ENCODE measurements around the gene GRK2. TPM values are rescaled to one million over a fixed set of nuclear protein-coding genes. Genes with fewer than 3 reads are reported as not detected.

Gene GRK2
- total and polyA plus RNA-seq, 5 donors from 2014 or later: 13.2 to 295 (median 25.4) TPM

DNA sequence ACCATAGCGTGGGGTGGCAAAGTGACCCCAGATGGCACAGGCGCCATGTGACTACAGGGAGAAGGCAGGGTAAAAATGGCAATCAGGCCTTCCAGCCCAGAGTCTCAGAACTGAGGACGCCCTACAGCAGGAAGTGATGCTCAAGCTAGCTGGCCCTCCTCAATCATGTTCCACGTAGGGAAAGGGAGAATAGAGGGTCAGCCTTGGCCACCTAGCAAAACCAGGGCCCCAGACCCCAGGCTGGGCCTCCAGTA is 21.9 kb downstream of the GRK2 start:
- ATAC-seq (ENCODE audit: low read depth in 2 of 2) (peak in 1 of 2 donors; percentile 2), DNase-seq (no peak)
- Histone ChIP-seq H3K4me3 (ENCODE audit: low read depth, low read length) (peak overlapping the region; percentile 47), H3K36me3 (ENCODE audit: control insufficient read depth, insufficient read depth, low read length) (peaks cover 52% of the 10 kb centered on the region), H3K4me1 (ENCODE audit: control insufficient read depth, insufficient read depth, low read length, poor library complexity, severe bottlenecking) (peaks cover 68% of the 10 kb centered on the region), H3K9me3 (ENCODE audit: control insufficient read depth in 2 of 2, low read length in 2 of 2) (no peaks in the 10 kb centered on the region), H3K27me3 (ENCODE audit: control insufficient read depth, insufficient read depth, low read length) (no peaks in the 10 kb centered on the region), H3K27ac (ENCODE audit: insufficient read depth, low read length, poor library complexity, severe bottlenecking) (peak overlapping the region; percentile 95)
- Mint-ChIP-seq H3K4me1 (peaks cover 9 to 58% (median 24%) of the 10 kb centered on the region in 4 donors), H3K27ac (peak overlapping the region; percentile 98 to 100 (median 99)), H3K36me3 (peaks cover 10% of the 10 kb centered on the region), H3K27me3 (peaks cover 9% of the 10 kb centered on the region), H3K4me3 (peak overlapping the region; percentile 80 to 87 (median 82)), H3K9me3 (peaks cover 0 to 1% (median 0%) of the 10 kb centered on the region in 7 donors)

DNA sequence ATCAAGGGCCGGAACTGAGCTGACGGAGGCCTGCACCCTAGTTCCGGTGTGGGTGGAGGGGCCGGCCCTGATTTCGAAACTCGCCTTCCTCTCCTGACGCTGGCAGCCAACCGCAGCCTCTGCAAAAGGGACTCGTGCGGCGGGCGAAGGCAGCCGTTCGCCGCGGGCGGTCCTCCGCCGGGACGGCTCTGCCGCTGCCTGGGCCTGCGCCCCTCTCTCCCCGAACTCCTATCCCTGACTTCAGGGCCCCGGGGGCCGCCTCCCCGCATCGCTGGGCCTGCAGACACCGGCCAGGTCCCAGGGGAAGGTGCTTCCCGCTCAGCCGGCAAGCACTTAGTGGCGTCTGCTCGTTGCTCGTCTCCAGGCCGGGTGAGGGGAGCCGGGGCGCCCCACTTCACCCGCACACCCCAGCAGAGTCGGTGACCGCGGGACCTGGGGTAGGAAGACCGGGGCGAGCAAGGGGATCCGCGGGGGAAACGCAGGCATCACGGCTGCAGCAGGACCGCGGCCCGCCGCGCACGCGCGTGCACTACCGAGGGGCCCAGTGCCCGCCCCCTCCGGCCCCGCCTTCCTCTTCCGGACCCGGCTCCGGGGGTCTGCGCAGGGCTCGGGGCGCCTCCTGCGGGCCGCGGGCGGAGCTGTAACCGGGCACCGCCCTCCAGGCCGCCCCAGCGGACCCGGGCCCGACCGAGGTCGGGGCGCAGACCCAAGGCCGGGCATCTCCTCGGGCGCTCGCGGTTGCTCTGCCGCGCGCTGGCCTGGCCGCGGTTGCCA is 22.4 kb downstream of the GRK2 start:
- H3K27ac ChIP-seq (ENCODE audit: insufficient read depth, low read length, poor library complexity, severe bottlenecking): peak overlapping the region; percentile 95
- ATAC-seq (ENCODE audit: low read depth in 2 of 2) (peak; percentile 77), DNase-seq (peak; percentile 84 to 94 (median 91))
- H3K4me3 Mint-ChIP-seq: peak overlapping the region; percentile 80 to 87 (median 82)
- peaks cover 9 to 61% (median 26%) of the 10 kb centered on the region in 4 donors for H3K4me1 Mint-ChIP-seq
- peaks cover 9% of the 10 kb centered on the region for H3K27me3 Mint-ChIP-seq
- peaks cover 11% of the 10 kb centered on the region for H3K36me3 Mint-ChIP-seq
- H3K27me3 ChIP-seq (ENCODE audit: control insufficient read depth, insufficient read depth, low read length): no peaks in the 10 kb centered on the region
- H3K4me1 ChIP-seq (ENCODE audit: control insufficient read depth, insufficient read depth, low read length, poor library complexity, severe bottlenecking): peaks cover 73% of the 10 kb centered on the region
- H3K9me3 ChIP-seq (ENCODE audit: control insufficient read depth in 2 of 2, low read length in 2 of 2): no peaks in the 10 kb centered on the region
- H3K4me3 ChIP-seq (ENCODE audit: low read depth, low read length): peak overlapping the region; percentile 47
- H3K36me3 ChIP-seq (ENCODE audit: control insufficient read depth, insufficient read depth, low read length): peaks cover 48% of the 10 kb centered on the region
- peaks cover 0 to 1% (median 0%) of the 10 kb centered on the region in 7 donors for H3K9me3 Mint-ChIP-seq
- peak overlapping the region; percentile 98 to 100 (median 99) for H3K27ac Mint-ChIP-seq

DNA sequence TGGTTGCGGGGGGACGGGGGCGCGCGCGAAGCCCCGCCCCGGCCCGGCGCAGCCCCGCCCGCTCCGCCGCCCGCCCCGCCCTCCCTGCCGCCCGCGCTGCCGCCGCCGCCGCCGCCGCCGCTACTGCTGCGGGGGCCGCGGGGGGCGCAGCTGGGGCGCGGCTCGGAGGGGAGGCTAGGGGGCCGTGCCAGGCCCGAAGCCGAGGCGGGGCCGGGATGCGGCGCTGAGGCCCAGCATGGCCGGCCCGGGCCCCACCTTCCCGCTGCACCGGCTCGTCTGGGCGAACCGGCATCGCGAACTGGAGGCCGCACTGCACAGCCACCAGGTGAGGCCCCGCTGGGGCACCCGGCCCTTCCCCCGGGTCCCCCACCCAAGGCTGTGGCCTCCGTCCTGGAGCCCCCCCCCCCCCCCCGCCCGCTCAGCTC is 23.0 kb downstream of the GRK2 start, which contains the start of gene ANKRD13D:
Gene ANKRD13D (plus strand): TSS at position 78 of the 425 bp plus-strand sequence. CDS start 158 bp downstream, at position 236.
- peak; percentile 44 to 45 for ATAC-seq (ENCODE audit: low read depth in 2 of 2)
- Mint-ChIP-seq H3K4me3 (peak within 1 kb of the TSS; percentile 86 to 92 (median 89)), H3K36me3 (peaks cover 12% of the 10 kb centered on the region), H3K27ac (peak within 1 kb of the TSS; percentile 98 to 100 (median 99)), H3K4me1 (peaks cover 14 to 63% (median 31%) of the 10 kb centered on the region in 4 donors), H3K9me3 (peaks cover 0 to 1% (median 0%) of the 10 kb centered on the region in 7 donors), H3K27me3 (peaks cover 9% of the 10 kb centered on the region)
- no peak for DNase-seq
- H3K27ac ChIP-seq (ENCODE audit: insufficient read depth, low read length, poor library complexity, severe bottlenecking): peak within 1 kb of the TSS; percentile 95
- H3K9me3 ChIP-seq (ENCODE audit: control insufficient read depth in 2 of 2, low read length in 2 of 2): no peaks in the 10 kb centered on the region
- H3K36me3 ChIP-seq (ENCODE audit: control insufficient read depth, insufficient read depth, low read length): peaks cover 48% of the 10 kb centered on the region
- peak within 1 kb of the TSS; percentile 57 for H3K4me3 ChIP-seq (ENCODE audit: low read depth, low read length)
- H3K4me1 ChIP-seq (ENCODE audit: control insufficient read depth, insufficient read depth, low read length, poor library complexity, severe bottlenecking): peaks cover 78% of the 10 kb centered on the region
- no peaks in the 10 kb centered on the region for H3K27me3 ChIP-seq (ENCODE audit: control insufficient read depth, insufficient read depth, low read length)

DNA sequence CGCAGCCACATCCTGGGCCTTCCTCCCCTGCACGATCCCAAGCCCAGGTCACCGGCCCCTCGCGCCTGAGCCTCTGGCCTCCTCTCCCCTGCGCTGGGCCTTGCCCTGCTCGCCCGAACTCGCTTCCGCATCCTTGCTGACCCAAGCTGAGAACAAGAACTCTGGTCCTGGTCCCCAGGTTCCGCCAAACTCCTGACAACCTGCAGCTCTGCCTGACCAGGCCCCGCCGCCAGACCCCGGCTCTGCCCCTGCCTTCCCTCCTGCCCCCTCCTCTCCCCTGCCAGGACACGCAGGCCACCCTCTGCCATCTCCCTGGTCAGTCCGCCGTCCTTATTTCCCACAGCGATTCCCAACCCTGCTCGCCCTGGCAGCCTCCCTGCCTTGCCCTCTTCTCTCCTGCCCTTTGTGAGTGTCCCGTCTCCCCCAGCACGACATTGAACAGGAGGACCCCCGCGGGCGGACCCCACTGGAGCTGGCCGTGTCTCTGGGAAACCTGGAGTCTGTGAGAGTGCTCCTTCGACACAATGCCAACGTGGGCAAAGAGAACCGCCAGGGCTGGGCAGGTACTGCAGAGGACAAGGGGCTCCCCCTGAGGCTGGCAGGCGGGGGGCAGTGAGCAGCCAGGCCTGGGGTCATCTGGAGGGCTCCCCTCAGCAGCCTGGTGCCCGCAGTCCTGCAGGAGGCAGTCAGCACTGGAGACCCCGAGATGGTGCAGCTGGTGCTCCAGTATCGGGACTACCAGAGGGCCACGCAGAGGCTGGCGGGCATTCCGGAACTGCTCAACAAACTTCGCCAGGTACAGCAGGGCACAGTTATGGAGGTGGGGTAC is 23.6 kb downstream of the GRK2 start:
- H3K36me3 Mint-ChIP-seq: peaks cover 12% of the 10 kb centered on the region
- no peak for ATAC-seq (ENCODE audit: low read depth in 2 of 2)
- Histone ChIP-seq H3K27me3 (ENCODE audit: control insufficient read depth, insufficient read depth, low read length) (no peaks in the 10 kb centered on the region), H3K4me1 (ENCODE audit: control insufficient read depth, insufficient read depth, low read length, poor library complexity, severe bottlenecking) (peaks cover 79% of the 10 kb centered on the region), H3K4me3 (ENCODE audit: low read depth, low read length) (peak overlapping the region; percentile 57), H3K27ac (ENCODE audit: insufficient read depth, low read length, poor library complexity, severe bottlenecking) (peak overlapping the region; percentile 95), H3K36me3 (ENCODE audit: control insufficient read depth, insufficient read depth, low read length) (peaks cover 45% of the 10 kb centered on the region), H3K9me3 (ENCODE audit: control insufficient read depth in 2 of 2, low read length in 2 of 2) (no peaks in the 10 kb centered on the region)
- H3K27me3 Mint-ChIP-seq: peaks cover 9% of the 10 kb centered on the region
- DNase-seq: no peak
- peak overlapping the region; percentile 86 to 92 (median 89) for H3K4me3 Mint-ChIP-seq
- peaks cover 14 to 64% (median 31%) of the 10 kb centered on the region in 4 donors for H3K4me1 Mint-ChIP-seq
- H3K27ac Mint-ChIP-seq: peak overlapping the region; percentile 80 to 84 (median 81)
- H3K9me3 Mint-ChIP-seq: peaks cover 0 to 1% (median 0%) of the 10 kb centered on the region in 7 donors

DNA sequence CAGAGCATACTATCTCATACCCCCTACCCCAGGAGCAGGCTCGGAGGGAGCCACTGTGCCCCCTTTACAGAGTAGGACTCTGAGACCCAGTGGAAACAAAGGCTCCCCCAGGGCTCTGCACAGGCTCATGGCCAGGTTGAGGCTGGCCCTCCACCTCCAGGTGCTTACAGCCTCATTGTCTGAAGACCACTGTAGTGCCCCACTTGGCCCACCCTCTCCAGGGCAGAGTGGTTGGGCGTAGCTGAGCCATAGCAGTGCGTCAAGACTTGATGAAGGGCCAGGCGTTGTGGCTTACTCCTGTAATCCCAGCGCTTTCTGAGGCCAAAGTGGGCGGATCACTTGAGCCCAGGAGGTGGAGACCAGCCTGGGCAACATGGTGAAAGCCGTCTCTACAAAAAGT is 24.5 kb downstream of the GRK2 start:
- peaks cover 13% of the 10 kb centered on the region for H3K36me3 Mint-ChIP-seq
- no peak overlapping the region for H3K27ac Mint-ChIP-seq
- Histone ChIP-seq H3K4me1 (ENCODE audit: control insufficient read depth, insufficient read depth, low read length, poor library complexity, severe bottlenecking) (peaks cover 74% of the 10 kb centered on the region), H3K27ac (ENCODE audit: insufficient read depth, low read length, poor library complexity, severe bottlenecking) (peak overlapping the region; percentile 30), H3K9me3 (ENCODE audit: control insufficient read depth in 2 of 2, low read length in 2 of 2) (peaks cover 3 to 5% of the 10 kb centered on the region in 2 experiments), H3K27me3 (ENCODE audit: control insufficient read depth, insufficient read depth, low read length) (no peaks in the 10 kb centered on the region), H3K36me3 (ENCODE audit: control insufficient read depth, insufficient read depth, low read length) (peaks cover 43% of the 10 kb centered on the region), H3K4me3 (ENCODE audit: low read depth, low read length) (no peak overlapping the region)
- peaks cover 0 to 2% (median 0%) of the 10 kb centered on the region in 7 donors for H3K9me3 Mint-ChIP-seq
- H3K4me1 Mint-ChIP-seq: peaks cover 14 to 65% (median 31%) of the 10 kb centered on the region in 4 donors
- peaks cover 9% of the 10 kb centered on the region for H3K27me3 Mint-ChIP-seq
- ATAC-seq (ENCODE audit: low read depth in 2 of 2) (no peak), DNase-seq (no peak)
- peak overlapping the region in 3 of 4 donors; percentile 86 to 91 (median 87) for H3K4me3 Mint-ChIP-seq

DNA sequence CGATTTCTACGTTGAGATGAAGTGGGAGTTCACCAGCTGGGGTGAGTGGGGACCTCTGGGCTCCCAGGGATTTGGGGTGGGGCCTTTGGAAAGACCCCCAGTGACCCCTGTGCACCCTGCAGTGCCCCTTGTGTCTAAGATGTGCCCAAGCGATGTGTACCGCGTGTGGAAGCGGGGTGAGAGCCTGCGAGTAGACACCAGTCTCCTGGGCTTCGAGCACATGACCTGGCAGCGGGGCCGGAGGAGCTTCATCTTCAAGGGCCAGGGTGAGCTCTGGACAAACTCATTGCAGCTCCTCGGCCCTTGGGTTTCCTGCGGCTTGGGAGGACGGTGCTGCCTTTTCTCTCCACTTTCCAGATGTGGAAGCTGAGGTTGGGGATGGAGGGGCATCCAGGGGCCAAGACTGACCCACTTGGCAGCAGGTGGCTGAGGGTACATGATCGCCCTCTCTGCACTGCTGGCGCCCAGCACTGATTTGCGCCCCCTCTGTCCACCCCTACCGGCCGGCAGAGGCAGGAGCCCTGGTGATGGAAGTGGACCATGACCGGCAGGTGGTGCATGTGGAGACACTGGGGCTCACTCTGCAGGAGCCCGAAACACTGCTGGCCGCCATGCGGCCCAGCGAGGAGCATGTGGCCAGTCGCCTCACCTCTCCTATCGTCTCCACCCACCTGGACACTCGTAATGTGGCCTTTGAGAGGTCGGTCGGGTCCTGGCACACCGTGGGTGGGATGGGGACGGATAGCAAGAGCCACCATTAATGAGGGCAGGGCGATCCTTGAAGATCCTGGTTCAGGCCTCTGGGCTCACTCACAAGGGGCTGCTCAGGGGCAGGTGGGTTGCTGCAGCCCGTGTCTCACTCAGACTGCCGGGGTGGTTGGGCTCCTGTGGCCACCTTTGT is 25.5 kb downstream of the GRK2 start:
- peaks cover 6 to 11% of the 10 kb centered on the region in 2 experiments for H3K9me3 ChIP-seq (ENCODE audit: control insufficient read depth in 2 of 2, low read length in 2 of 2)
- Mint-ChIP-seq H3K27ac (no peak overlapping the region), H3K4me1 (peaks cover 18 to 62% (median 37%) of the 10 kb centered on the region in 4 donors), H3K27me3 (peaks cover 9% of the 10 kb centered on the region), H3K36me3 (peaks cover 23% of the 10 kb centered on the region), H3K4me3 (peak overlapping the region; percentile 61 to 95 (median 75)), H3K9me3 (peaks cover 0 to 9% (median 1%) of the 10 kb centered on the region in 7 donors)
- no peak for ATAC-seq (ENCODE audit: low read depth in 2 of 2)
- peaks cover 65% of the 10 kb centered on the region for H3K4me1 ChIP-seq (ENCODE audit: control insufficient read depth, insufficient read depth, low read length, poor library complexity, severe bottlenecking)
- peaks cover 48% of the 10 kb centered on the region for H3K36me3 ChIP-seq (ENCODE audit: control insufficient read depth, insufficient read depth, low read length)
- no peak for DNase-seq
- no peaks in the 10 kb centered on the region for H3K27me3 ChIP-seq (ENCODE audit: control insufficient read depth, insufficient read depth, low read length)
- peak overlapping the region; percentile 51 for H3K27ac ChIP-seq (ENCODE audit: insufficient read depth, low read length, poor library complexity, severe bottlenecking)
- no peak overlapping the region for H3K4me3 ChIP-seq (ENCODE audit: low read depth, low read length)

DNA sequence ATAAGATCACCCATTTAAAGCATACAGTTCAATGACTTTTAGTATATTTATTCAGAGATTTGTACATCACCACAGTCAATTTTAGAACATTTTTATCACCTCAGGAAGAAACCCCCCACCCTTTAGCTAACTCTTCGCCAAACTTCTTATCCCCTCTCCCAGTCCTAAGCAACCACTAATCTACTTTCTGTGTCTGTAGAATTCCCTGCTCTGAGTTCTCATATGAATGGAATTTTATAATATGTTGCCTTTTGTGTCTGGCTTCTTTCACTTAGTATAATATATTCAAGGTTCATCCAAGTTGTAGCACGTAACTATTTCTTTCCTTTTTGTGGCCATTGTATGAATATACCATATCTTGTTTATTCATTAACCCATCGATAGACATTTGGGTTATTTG is 26.4 kb downstream of the GRK2 start:
- DNase-seq (no peak), ATAC-seq (ENCODE audit: low read depth in 2 of 2) (no peak)
- peak overlapping the region; percentile 61 to 95 (median 75) for H3K4me3 Mint-ChIP-seq
- peaks cover 0 to 12% (median 2%) of the 10 kb centered on the region in 7 donors for H3K9me3 Mint-ChIP-seq
- H3K36me3 Mint-ChIP-seq: peaks cover 27% of the 10 kb centered on the region
- Histone ChIP-seq H3K9me3 (ENCODE audit: control insufficient read depth in 2 of 2, low read length in 2 of 2) (peaks cover 6 to 11% of the 10 kb centered on the region in 2 experiments), H3K4me1 (ENCODE audit: control insufficient read depth, insufficient read depth, low read length, poor library complexity, severe bottlenecking) (peaks cover 55% of the 10 kb centered on the region), H3K4me3 (ENCODE audit: low read depth, low read length) (peak overlapping the region; percentile 41), H3K36me3 (ENCODE audit: control insufficient read depth, insufficient read depth, low read length) (peaks cover 50% of the 10 kb centered on the region), H3K27me3 (ENCODE audit: control insufficient read depth, insufficient read depth, low read length) (no peaks in the 10 kb centered on the region), H3K27ac (ENCODE audit: insufficient read depth, low read length, poor library complexity, severe bottlenecking) (peak overlapping the region; percentile 51)
- H3K27ac Mint-ChIP-seq: peak overlapping the region; percentile 5 to 37 (median 13)
- peaks cover 4% of the 10 kb centered on the region for H3K27me3 Mint-ChIP-seq
- peaks cover 18 to 57% (median 34%) of the 10 kb centered on the region in 4 donors for H3K4me1 Mint-ChIP-seq

Data from CD4-positive, CD25-positive, alpha-beta regulatory T cell (primary cell).